GM18951 (cell line): ENCODE data around the gene F7.

ENCODE experiments used
- POLR2A ChIP-seq: IDR thresholded peaks from 4 replicates; pipeline ENCODE4 v1.6.1; 2011; ENCODE audit warnings: mild to moderate bottlenecking; ENCODE audit not compliant: insufficient read length, insufficient read depth; ENCODE audit errors: extremely low read depth
- in situ Hi-C: fragments of 300-500 bp; cut with MboI; formaldehyde crosslinking; loops from one replicate; pipeline ENCODE4 v1.12.0; 2022; ENCODE audit warnings: low sequenced_read_pairs, mixed read lengths, inconsistent platforms; ENCODE audit not compliant: unreplicated experiment

Gene F7

GRCh38 chr13:113125506-113126264 is 20.1 kb downstream of the F7 start:
- in situ Hi-C loops, result no loop called here
- TF ChIP-seq POLR2A, result no peak

DNA sequence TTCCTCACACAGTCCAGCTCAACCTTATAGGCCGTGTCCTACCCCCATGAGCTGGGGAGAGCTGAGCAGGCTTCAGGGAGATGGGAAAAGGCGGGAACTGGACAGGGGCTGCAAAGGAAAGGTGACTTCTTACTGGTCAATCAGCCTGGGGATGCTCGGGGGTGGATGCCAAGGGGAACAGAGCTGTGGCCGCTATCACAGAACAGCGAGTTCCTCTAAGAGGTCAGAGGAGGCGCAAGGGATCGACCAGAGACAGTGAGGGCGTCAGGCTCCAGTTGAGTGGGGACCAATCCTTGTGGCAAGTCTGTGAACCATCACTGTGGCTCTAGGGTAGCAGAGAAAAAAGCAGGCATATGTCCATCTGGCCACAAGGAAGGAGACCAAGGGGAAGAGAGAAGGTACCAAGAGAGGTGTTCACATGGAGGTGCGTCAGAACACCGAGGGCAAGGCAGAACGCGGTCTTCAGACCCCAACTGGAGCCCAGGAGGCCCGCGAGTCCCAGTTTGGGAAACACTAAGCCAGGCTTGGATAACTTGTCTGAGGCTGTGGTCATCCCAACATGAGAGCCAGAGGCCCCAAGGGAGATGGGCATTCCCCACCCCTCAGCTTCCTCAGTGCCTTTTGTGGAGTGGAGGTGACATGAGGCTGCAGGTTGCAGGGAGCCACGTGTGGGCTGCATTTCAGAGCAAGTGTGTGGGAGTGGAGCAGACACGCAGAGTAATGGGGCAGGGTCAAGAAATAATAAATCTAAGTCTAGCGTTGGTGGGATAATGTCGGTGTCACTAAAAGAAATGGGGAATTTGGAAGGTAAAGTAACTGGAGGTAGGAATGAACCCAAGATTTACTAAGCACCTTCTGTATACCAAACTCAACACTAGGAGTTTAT is 20.9 kb downstream of the F7 start:
- in situ Hi-C loops, result no loop called here
- no peak for TF ChIP-seq POLR2A

DNA sequence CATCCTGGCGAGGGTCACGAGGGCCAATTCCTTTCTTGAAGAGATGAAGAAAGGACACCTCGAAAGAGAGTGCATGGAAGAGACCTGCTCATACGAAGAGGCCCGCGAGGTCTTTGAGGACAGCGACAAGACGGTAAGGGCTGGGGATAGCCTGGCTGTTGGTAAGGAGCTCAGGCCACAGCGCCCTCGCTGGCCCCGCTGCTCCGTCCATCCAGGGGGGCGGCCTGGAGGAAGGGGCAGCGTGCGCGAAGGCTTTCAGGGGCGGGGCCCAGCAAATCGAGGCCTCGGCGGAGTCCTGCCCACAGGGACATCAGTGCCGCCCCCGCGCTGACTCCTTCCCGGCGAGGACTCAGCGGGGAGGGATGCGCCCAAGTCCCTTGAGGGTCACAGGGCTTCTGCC is 23.9 kb downstream of the F7 start:
- TF ChIP-seq POLR2A, result no peak
- in situ Hi-C loops, result no loop called here

DNA sequence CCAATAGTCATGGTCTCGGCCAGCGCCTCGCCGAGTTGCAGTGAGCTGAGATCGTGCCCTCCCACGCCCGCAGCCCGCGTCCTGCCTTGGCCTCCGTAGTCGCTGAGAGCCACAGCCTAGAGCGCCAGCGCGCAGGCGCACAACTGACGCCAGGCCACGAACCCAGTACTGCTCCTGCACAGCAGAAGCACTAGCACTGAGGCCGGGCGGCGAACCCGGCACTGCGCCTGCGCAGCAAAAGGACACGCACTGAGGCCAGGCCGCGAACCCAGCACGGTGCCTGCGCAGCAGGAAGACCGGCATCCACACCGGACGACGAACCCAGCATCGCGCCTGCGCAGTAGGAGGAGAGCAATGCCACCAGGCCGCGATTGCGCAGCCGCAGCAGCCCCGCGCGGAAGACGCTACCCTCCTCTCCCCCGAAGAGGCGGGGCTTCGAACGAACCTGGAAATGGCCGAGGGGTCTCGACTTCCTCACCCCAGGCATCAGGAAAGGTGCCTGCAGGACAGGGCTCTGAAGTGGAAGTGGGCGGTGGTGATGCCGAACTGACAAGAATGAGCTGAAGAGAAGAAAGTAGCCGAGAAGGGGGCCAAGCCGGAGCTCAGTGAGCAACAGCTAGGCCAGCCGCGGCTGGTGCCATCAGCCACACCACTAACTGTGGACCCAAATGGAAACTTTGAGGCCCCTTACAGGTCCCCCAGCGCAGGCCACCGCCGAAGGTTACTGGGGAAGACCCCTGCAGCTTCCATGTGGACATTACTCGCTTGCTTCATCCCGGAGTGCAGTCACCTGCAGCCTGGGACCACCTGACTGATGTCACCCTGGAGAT is 24.5 kb downstream of the F7 start:
- no peak for TF ChIP-seq POLR2A
- in situ Hi-C loops, result no loop called here

DNA sequence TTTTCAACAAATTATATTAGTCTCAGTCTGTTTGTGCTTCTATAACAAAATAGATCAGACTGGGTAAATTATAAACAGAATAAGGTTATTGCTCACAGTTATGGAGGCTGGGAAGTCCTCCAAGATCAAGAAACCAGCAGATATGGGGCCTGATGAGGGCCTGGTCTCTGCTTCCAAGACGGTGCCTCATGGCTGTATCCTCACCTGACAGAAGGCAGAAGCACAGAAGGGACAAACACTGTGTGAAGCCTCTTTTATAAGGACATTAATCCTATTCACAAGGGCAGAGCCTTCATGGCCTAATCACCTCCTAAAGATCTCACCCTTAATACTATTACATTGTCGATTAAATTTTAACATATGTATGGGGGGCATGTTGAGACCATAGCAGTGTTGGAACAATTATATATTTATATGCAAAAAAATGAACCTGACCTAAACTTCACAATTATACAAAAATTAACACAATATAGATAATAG is 29.7 kb downstream of the F7 start:
- in situ Hi-C loops, result no loop called here

DNA sequence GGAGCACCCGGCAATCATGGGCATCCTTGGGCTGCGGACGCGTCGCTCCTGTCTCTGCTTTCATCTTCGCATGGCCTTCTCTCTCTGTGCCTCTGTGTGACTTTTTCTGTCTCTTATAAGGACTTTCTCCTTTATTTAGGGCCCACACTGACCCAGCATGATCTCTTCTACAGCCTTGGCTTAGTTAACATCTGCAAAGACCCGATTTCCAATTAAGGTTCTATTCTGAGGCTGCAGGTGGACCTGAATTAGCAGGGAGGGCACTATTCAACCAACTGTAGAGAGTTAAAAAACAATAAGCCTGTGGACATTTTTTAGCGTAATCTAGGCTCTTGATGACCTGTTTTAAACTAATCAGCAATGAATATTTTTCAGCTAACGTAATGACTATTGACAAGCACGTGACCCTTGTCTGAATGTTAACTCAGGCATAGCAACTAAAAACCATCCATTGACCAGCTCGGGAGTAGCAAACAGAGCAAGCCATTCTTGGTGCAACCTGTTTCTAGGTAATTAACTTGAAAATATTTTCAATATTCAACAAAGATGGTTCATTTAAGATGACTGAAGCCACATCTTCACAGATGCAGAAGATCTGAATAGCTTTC is 32.2 kb downstream of the F7 start:
- TF ChIP-seq POLR2A, result no peak
- in situ Hi-C loops, result no loop called here

More for the DNA sequence above, 29.7 kb downstream of the F7 start:
- no peak for TF ChIP-seq POLR2A

DNA sequence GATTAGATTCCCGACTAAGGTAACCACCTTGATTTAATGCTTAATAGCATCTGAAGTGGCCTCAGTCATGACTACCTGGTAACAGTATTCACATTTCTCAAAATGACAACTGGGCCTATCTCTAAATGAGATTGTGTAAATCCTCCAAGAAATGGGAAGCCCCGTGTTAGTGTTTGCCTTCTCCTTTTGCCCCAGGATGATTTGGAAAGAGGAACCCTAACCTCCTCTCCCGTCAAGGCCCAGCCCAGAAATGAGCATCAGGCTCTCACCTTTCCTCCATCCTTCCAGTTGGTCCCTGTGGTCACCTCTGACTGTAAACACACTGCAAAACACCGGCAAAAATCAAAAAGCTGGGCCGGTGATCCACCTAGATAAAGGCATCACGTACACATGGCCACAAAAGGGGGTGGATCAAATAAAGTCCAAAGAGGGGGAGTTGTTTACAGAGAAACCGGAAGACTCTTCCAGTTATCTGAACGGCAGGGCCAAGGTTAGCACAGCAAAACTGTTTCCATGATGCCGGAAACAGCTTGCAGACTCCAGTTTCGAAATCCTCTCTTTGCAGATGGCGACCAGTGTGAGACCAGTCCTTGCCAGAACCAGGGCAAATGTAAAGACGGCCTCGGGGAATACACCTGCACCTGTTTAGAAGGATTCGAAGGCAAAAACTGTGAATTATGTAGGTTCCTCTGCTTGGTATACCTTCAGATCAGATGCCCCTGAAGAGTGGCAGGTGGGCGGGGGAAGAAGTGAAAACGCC is 33.4 kb downstream of the F7 start:
- in situ Hi-C loops, result no loop called here

GRCh38 chr13:113139577-113139976 is 34.0 kb downstream of the F7 start:
- in situ Hi-C loops, result no loop called here
- no peak for TF ChIP-seq POLR2A

More for the DNA sequence above, 33.4 kb downstream of the F7 start:
- no peak for TF ChIP-seq POLR2A

DNA sequence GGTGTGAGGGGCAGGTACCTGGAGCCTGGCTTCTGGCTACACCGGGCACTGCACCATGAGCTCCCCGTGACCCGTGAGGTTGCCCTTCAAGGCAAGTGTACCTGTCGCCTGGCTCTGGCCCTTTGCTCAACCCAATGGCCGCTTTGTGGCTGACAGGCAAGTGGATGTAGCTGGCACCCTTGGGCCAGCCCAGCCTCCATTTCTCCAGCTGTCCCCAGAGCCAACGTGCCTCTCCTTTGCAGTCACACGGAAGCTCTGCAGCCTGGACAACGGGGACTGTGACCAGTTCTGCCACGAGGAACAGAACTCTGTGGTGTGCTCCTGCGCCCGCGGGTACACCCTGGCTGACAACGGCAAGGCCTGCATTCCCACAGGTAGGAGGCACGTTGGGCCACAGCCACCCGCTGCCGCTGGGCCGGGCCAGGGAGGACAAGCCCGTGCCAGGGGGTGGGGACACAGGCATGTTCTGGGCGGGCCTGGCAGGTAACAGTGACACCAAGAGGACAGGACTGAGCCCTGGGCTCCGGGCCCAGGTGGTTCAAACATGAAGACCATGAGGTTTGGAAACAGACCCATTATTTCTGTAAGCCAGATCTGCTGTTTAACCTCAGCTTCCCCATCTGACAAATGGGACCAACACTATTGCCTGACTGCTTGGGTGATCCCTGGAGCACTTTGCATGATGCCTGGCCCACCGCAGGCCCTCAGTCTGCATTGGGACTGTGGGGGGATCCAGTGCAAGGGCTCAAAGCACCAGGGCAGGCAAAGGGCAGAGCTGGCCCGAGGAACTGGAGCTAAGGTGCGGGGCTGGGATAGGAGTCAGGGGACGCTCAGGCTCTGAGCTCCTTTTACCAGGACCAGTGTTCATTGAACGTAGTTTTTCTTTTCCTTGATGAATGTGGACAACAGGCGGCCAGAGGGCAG is 35.3 kb downstream of the F7 start:
- in situ Hi-C loops, result no loop called here
- no peak for TF ChIP-seq POLR2A

DNA sequence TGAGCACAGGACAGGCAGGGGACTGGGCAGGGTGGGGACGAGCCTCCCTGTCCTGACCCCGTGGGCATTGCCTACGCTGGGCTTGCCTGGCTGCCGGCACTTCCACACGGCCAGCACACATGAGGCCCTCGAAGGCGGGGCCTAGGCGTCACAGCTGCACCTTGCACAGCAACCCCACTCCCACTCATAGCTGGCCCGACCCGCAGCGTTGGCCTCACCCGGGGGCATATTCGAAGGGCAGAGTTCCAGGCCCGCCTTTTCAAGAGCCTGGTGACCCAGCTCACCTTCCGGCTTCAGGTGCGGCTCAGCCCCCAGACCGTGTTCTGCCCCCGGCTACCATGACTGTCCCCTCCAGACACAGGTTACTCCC is 36.0 kb downstream of the F7 start:
- TF ChIP-seq POLR2A, result no peak
- in situ Hi-C loops, result no loop called here

DNA sequence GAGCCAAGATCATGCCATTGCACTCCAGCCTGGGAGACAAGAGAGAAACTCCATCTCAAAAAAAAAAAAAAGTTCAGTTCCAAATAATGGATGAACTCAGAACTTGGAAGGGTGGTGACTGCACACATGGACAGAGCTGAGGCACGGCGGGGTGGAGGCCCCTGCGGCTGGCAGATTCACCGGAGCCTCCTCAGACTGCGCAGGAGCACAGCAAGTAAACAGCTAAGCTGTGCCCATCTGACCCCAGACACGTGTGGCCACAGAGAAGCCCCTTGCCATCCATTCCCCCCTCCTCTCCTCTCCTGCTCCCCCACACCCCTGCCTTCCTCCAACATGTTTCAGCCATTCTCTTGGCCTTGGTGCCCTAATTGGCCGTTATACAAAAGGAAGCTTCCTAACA is 37.3 kb downstream of the F7 start:
- in situ Hi-C loops, result no loop called here
- TF ChIP-seq POLR2A, result no peak
